HEK293T (cell line): ENCODE measurements around the gene CBX2.

Experiments used
- NFRKB ChIP-seq: fragments of 450-650 bp; IDR thresholded peaks from 2 replicates; pipeline ENCODE4 v1.6.1; 2016; ENCODE audit warnings: mild to moderate bottlenecking, moderate library complexity
- SP1 ChIP-seq: fragments of 450-650 bp; IDR thresholded peaks from 2 replicates; pipeline ENCODE4 v1.6.1; 2017
- TF ChIP-seq, protein P1 (sequence below): fragments of 450-650 bp; IDR thresholded peaks from 2 replicates; pipeline ENCODE4 v1.6.1; 2016

DNA sequence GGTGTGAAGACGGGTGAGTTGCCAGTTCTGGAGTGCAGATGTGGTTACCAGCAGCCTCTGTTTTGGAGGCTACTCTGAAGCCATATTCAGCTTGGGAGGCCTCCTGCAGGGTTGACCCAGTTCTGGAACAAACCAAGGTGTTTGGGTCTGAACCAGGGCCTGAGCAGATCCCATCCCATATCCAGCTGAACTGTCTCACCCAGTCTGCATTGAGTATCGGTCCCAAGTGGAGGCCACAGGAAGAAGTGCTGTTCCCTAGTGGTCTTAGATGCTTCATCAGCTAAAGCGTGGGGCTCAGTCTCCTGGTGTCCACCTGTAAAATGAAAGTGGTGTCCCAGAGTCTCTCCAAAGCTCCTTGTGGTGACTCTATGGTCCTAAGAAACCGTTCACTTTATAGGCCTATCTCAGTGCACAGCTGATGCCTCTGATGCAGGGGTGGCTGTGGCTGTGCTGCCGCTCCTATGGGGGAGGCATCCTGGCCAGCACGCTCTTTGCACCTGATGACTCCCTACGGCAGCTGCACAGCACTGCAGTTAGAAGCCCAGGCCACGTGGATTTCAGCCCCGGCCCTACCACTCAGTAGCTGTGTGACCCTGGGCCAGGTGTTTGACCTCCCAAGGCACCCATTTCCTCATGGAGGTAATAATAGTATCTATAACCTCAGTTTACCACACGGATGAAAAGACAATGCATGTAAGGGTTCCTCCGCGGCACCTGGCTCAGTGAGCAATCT lies 40.2 kb downstream of the CBX2 start:
- TF ChIP-seq SP1 (no peak), NFRKB (no peak)
- TF ChIP-seq, protein P1, sequence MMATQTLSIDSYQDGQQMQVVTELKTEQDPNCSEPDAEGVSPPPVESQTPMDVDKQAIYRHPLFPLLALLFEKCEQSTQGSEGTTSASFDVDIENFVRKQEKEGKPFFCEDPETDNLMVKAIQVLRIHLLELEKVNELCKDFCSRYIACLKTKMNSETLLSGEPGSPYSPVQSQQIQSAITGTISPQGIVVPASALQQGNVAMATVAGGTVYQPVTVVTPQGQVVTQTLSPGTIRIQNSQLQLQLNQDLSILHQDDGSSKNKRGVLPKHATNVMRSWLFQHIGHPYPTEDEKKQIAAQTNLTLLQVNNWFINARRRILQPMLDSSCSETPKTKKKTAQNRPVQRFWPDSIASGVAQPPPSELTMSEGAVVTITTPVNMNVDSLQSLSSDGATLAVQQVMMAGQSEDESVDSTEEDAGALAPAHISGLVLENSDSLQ = no peak
